LHCN-M2 (cell line): ENCODE measurements around the gene NTN3. TPM values are rescaled to one million over a fixed set of nuclear protein-coding genes. Genes with fewer than 3 reads are reported as not detected.
A peak's percentile ranks its signal among the peaks of the same experiment; 100 is the strongest.
"Not testable (repeated sequence)": the region's sequence is repeated elsewhere in the genome, so short reads cannot be mapped to it uniquely, and the experiment has no call there.

Experiments used
- DNase-seq: peaks from one replicate; pipeline ENCODE4 v3.0.0-alpha.2; 2012; ENCODE audit warnings: low read depth
- polyA plus RNA-seq: library from polyadenylated mRNA; unstranded; fragments of >200 nt; gene quantifications from one replicate; pipeline ENCODE4 v1.2.1, GENCODE V29; 2012; ENCODE audit warnings: missing spikeins
- total RNA-seq: library from RNA; depleted of rRNA; stranded (reverse); fragments of >200 nt; gene quantifications from 2 replicates; pipeline ENCODE4 v1.2.3, GENCODE V29; 2014; rRNA removed

NTN3 gene
- 0.11 TPM in 1 of 2 replicates, not detected in the other for total RNA-seq
- polyA plus RNA-seq, result 0.11 TPM

- DNase-seq, result no peak
Measured at GRCh38 chr16:2471016-2471652, at the start of gene NTN3. Gene NTN3, plus strand, starts transcription at chr16:2471297. Its CDS starts 405 bp downstream, at chr16:2471702.

- no peak for DNase-seq
Measured at GRCh38 chr16:2422123-2422867, 48.8 kb upstream of the NTN3 start.

GRCh38 chr16:2424061-2425007, 46.8 kb upstream of the NTN3 start:
- no peak for DNase-seq

- no peak for DNase-seq
Measured at GRCh38 chr16:2425008-2425518, 46.0 kb upstream of the NTN3 start.

- DNase-seq, result no peak
Measured at GRCh38 chr16:2425825-2426430, 45.2 kb upstream of the NTN3 start.

- DNase-seq, result no peak
Measured at GRCh38 chr16:2426941-2427361, 44.1 kb upstream of the NTN3 start.

- no peak for DNase-seq
Measured at GRCh38 chr16:2427526-2427925, 43.6 kb upstream of the NTN3 start.

- DNase-seq, result peak; percentile 37
Measured at GRCh38 chr16:2428051-2428783, 42.9 kb upstream of the NTN3 start.

GRCh38 chr16:2428784-2429033, 42.4 kb upstream of the NTN3 start:
- DNase-seq, result no peak

- DNase-seq, result peak; percentile 91
Measured at GRCh38 chr16:2429034-2429770, 41.9 kb upstream of the NTN3 start, which contains the start of gene CCNF. Gene CCNF, plus strand, starts transcription at chr16:2429447. Its CDS starts 35 bp downstream, at chr16:2429482.

- DNase-seq, result no peak
Measured at GRCh38 chr16:2429771-2430663, 41.1 kb upstream of the NTN3 start.

- no peak for DNase-seq
Measured at GRCh38 chr16:2432286-2432685, 38.8 kb upstream of the NTN3 start.

- no peak for DNase-seq
Measured at GRCh38 chr16:2432801-2433505, 38.1 kb upstream of the NTN3 start.

- DNase-seq, result not testable (repeated sequence)
Measured at GRCh38 chr16:2435236-2435635, 35.9 kb upstream of the NTN3 start.

GRCh38 chr16:2436110-2436509, 35.0 kb upstream of the NTN3 start:
- DNase-seq, result no peak

- no peak for DNase-seq
Measured at GRCh38 chr16:2437032-2437790, 33.9 kb upstream of the NTN3 start.

- no peak for DNase-seq
Measured at GRCh38 chr16:2438121-2438520, 33.0 kb upstream of the NTN3 start.

GRCh38 chr16:2439598-2439997, 31.5 kb upstream of the NTN3 start:
- no peak for DNase-seq
